WTC11 (cell line): Measurements from ENCODE around the gene FNDC3A. TPM values are rescaled to one million over a fixed set of nuclear protein-coding genes. Genes with fewer than 3 reads are reported as not detected.

Experiments
- ATAC-seq: fragments of 200-7000 bp; cut with Tn5 transposase; 2 replicates; pipeline ENCODE4 v1.10.0; 2021; ENCODE audit warnings: mild to moderate bottlenecking, moderate library complexity
- CTCF ChIA-PET: fragments of 300-600 bp; sonication (Branson Sonifier 250); formaldehyde crosslinking; loops from one replicate; lab custom pipeline; 2021; ENCODE audit warnings: antibody characterized with exemption; lab: Charles Lee
- POLR2A ChIA-PET: fragments of 350-600 bp; sonication (Branson Sonifier 250); formaldehyde crosslinking; loops from one replicate; lab custom pipeline; 2021; ENCODE audit warnings: antibody characterized with exemption; lab: Charles Lee
- DNase-seq: peaks from one replicate; pipeline ENCODE4 v3.0.0; 2021; ENCODE audit warnings: low spot score
- H3K27ac Mint-ChIP-seq: 2 replicates; pipeline ENCODE4 v1.8.0; 2021; ENCODE audit warnings: mixed read lengths
- H3K27me3 Mint-ChIP-seq: 2 replicates; pipeline ENCODE4 v1.8.0; 2021; ENCODE audit warnings: low read depth, mild to moderate bottlenecking, moderate library complexity, mixed read lengths
- H3K36me3 Mint-ChIP-seq: 2 replicates; pipeline ENCODE4 v1.8.0; 2021; ENCODE audit warnings: mixed read lengths
- H3K4me1 Mint-ChIP-seq: 2 replicates; pipeline ENCODE4 v1.8.0; 2022; ENCODE audit warnings: mixed read lengths
- H3K4me3 Mint-ChIP-seq: 2 replicates; pipeline ENCODE4 v1.8.0; 2021; ENCODE audit warnings: mild to moderate bottlenecking, moderate library complexity, mixed read lengths
- H3K9me3 Mint-ChIP-seq: 2 replicates; pipeline ENCODE4 v1.8.0; 2021; ENCODE audit warnings: mixed read lengths
- ATF6 ChIP-seq: sonication (generic); formaldehyde crosslinking; IDR thresholded peaks from 2 replicates; pipeline ENCODE4 v1.8.1; 2023; ENCODE audit warnings: mild to moderate bottlenecking, missing genetic modification reagents
- CREM ChIP-seq: sonication (generic); formaldehyde crosslinking; IDR thresholded peaks from 2 replicates; pipeline ENCODE4 v1.8.1; 2022; ENCODE audit warnings: mild to moderate bottlenecking, missing genetic modification reagents, moderate library complexity
- GABPB1 ChIP-seq: sonication (generic); formaldehyde crosslinking; IDR thresholded peaks from 2 replicates; pipeline ENCODE4 v1.8.1; 2023; ENCODE audit warnings: mild to moderate bottlenecking, missing genetic modification reagents
- GTF2I ChIP-seq: fragments of 250-450 bp; sonication (Bioruptor Pico); conservative IDR thresholded peaks from 2 replicates; pipeline ENCODE4 v1.4.0; 2021; ENCODE audit warnings: mild to moderate bottlenecking
- IRF2 ChIP-seq: sonication (generic); formaldehyde crosslinking; IDR thresholded peaks from 2 replicates; pipeline ENCODE4 v1.8.0; 2022; ENCODE audit warnings: low read depth, missing genetic modification reagents, borderline replicate concordance
- JAZF1 ChIP-seq: fragments of 250-450 bp; sonication (Bioruptor Pico); IDR thresholded peaks from 2 replicates; pipeline ENCODE4 v1.9.0; 2021; ENCODE audit warnings: moderate library complexity, mild to moderate bottlenecking, inconsistent platforms
- MYBL2 ChIP-seq: sonication (generic); formaldehyde crosslinking; IDR thresholded peaks from 2 replicates; pipeline ENCODE4 v1.8.1; 2023; ENCODE audit warnings: mild to moderate bottlenecking, moderate library complexity, missing genetic modification reagents
- NR2C2 ChIP-seq: sonication (generic); formaldehyde crosslinking; IDR thresholded peaks from 2 replicates; pipeline ENCODE4 v1.8.0; 2022; ENCODE audit warnings: mild to moderate bottlenecking, missing genetic modification reagents
- OVOL2 ChIP-seq: fragments of 250-450 bp; sonication (Bioruptor Pico); IDR thresholded peaks from 2 replicates; pipeline ENCODE4 v1.9.0; 2021; ENCODE audit warnings: mild to moderate bottlenecking, borderline replicate concordance
- SMAD4 ChIP-seq: sonication (generic); formaldehyde crosslinking; IDR thresholded peaks from 2 replicates; pipeline ENCODE4 v1.8.0; 2022; ENCODE audit warnings: mild to moderate bottlenecking, missing genetic modification reagents
- SP1 ChIP-seq: sonication (generic); formaldehyde crosslinking; conservative IDR thresholded peaks from 2 replicates; pipeline ENCODE4 v1.8.1; 2022; ENCODE audit warnings: missing genetic modification reagents
- TP53 ChIP-seq: sonication (generic); formaldehyde crosslinking; IDR thresholded peaks from 2 replicates; pipeline ENCODE4 v1.8.1; 2023; ENCODE audit warnings: mild to moderate bottlenecking, missing genetic modification reagents
- USF2 ChIP-seq: sonication (generic); formaldehyde crosslinking; IDR thresholded peaks from 2 replicates; pipeline ENCODE4 v1.8.1; 2023; ENCODE audit warnings: mild to moderate bottlenecking, missing genetic modification reagents, moderate library complexity
- ZNF232 ChIP-seq: sonication (generic); formaldehyde crosslinking; IDR thresholded peaks from 2 replicates; pipeline ENCODE4 v1.8.0; 2022; ENCODE audit warnings: mild to moderate bottlenecking, missing genetic modification reagents
- ZNF281 ChIP-seq: sonication (generic); formaldehyde crosslinking; IDR thresholded peaks from 2 replicates; pipeline ENCODE4 v1.8.0; 2023; ENCODE audit warnings: mild to moderate bottlenecking, missing genetic modification reagents
- ZNF317 ChIP-seq: sonication (generic); formaldehyde crosslinking; IDR thresholded peaks from 2 replicates; pipeline ENCODE4 v1.8.1; 2023; ENCODE audit warnings: low read depth, mild to moderate bottlenecking, moderate library complexity, missing genetic modification reagents, borderline replicate concordance
- ZNF425 ChIP-seq: fragments of 250-450 bp; sonication (Bioruptor Pico); conservative IDR thresholded peaks from 2 replicates; pipeline ENCODE4 v1.9.0; 2021; ENCODE audit warnings: mild to moderate bottlenecking
- total RNA-seq: library from RNA; stranded (reverse); gene quantifications from 3 replicates; pipeline ENCODE4 v1.2.3, GENCODE V29; 2021
- TF ChIP-seq, protein P1 (sequence below): sonication (generic); formaldehyde crosslinking; IDR thresholded peaks from 2 replicates; pipeline ENCODE4 v1.8.1; 2022; ENCODE audit warnings: mild to moderate bottlenecking, moderate library complexity, missing genetic modification reagents
- TF ChIP-seq, protein P2 (sequence below): sonication (generic); formaldehyde crosslinking; IDR thresholded peaks from 2 replicates; pipeline ENCODE4 v1.8.1; 2022; ENCODE audit warnings: low read depth, missing genetic modification reagents, borderline replicate concordance
- TF ChIP-seq, protein P3 (sequence below): sonication (generic); formaldehyde crosslinking; IDR thresholded peaks from 2 replicates; pipeline ENCODE4 v1.8.1; 2022; ENCODE audit warnings: missing genetic modification reagents, borderline replicate concordance
- TF ChIP-seq, protein P4 (sequence below): sonication (generic); formaldehyde crosslinking; IDR thresholded peaks from 2 replicates; pipeline ENCODE4 v1.8.0; 2022; ENCODE audit warnings: mild to moderate bottlenecking, missing genetic modification reagents

The FNDC3A gene
- total RNA-seq, 1 experiment from 2014 or later: 24.8 TPM

- TF ChIP-seq, protein P1, sequence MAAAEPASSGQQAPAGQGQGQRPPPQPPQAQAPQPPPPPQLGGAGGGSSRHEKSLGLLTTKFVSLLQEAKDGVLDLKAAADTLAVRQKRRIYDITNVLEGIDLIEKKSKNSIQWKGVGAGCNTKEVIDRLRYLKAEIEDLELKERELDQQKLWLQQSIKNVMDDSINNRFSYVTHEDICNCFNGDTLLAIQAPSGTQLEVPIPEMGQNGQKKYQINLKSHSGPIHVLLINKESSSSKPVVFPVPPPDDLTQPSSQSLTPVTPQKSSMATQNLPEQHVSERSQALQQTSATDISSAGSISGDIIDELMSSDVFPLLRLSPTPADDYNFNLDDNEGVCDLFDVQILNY: no peak
- TF ChIP-seq GTF2I (no peak), SMAD4 (CRISPR knock-in tag) (no peak), ZNF317 (CRISPR knock-in tag) (no peak), USF2 (CRISPR knock-in tag) (no peak), IRF2 (CRISPR knock-in tag) (no peak), JAZF1 (no peak)
- TF ChIP-seq, all 79 proteins: peak for 0
Observed at GRCh38 chr13:48939728-48940127, 36.0 kb upstream of the FNDC3A start (continued).

DNA sequence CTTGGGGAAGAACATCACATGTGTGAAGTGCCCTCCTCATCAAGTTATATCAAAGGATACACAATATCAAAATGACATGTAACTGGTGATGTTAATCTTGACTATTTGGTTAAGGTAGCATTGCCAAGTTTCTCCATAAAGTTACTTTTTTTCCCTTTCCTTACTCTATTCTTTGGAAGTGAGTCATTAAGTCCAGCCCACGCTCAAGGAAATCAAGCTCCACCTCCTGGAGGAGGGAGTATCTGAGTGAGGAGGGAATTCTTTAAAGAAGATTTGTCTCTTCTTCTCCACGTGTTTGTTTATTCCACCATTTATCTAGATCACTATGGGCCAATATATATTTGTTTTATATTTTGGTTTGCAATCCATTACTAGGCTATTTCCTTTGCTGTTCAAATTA is 33.6 kb upstream of the FNDC3A start:
- H3K27me3 Mint-ChIP-seq: no peaks in the 10 kb centered on the region
- CTCF ChIA-PET: interaction anchor here (1.0 kb wide), 1 partner anchor 173 kb away, joined by 3 read pairs; no protein-coding TSS in a partner anchor
- no peak overlapping the region for H3K27ac Mint-ChIP-seq
- H3K36me3 Mint-ChIP-seq: no peaks in the 10 kb centered on the region
- no peak for ATAC-seq
- TF ChIP-seq OVOL2 (CRISPR knock-in tag) (no peak), ZNF281 (CRISPR knock-in tag) (no peak), ZNF232 (no peak), TP53 (no peak), ZNF425 (CRISPR knock-in tag) (no peak), SP1 (CRISPR knock-in tag) (no peak), GTF2I (no peak), CREM (no peak), NR2C2 (no peak), ATF6 (CRISPR knock-in tag) (no peak), GABPB1 (CRISPR knock-in tag) (no peak), MYBL2 (CRISPR knock-in tag) (no peak)
- TF ChIP-seq, protein P2, sequence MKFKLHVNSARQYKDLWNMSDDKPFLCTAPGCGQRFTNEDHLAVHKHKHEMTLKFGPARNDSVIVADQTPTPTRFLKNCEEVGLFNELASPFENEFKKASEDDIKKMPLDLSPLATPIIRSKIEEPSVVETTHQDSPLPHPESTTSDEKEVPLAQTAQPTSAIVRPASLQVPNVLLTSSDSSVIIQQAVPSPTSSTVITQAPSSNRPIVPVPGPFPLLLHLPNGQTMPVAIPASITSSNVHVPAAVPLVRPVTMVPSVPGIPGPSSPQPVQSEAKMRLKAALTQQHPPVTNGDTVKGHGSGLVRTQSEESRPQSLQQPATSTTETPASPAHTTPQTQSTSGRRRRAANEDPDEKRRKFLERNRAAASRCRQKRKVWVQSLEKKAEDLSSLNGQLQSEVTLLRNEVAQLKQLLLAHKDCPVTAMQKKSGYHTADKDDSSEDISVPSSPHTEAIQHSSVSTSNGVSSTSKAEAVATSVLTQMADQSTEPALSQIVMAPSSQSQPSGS (CRISPR knock-in tag): no peak
- TF ChIP-seq, protein P3, sequence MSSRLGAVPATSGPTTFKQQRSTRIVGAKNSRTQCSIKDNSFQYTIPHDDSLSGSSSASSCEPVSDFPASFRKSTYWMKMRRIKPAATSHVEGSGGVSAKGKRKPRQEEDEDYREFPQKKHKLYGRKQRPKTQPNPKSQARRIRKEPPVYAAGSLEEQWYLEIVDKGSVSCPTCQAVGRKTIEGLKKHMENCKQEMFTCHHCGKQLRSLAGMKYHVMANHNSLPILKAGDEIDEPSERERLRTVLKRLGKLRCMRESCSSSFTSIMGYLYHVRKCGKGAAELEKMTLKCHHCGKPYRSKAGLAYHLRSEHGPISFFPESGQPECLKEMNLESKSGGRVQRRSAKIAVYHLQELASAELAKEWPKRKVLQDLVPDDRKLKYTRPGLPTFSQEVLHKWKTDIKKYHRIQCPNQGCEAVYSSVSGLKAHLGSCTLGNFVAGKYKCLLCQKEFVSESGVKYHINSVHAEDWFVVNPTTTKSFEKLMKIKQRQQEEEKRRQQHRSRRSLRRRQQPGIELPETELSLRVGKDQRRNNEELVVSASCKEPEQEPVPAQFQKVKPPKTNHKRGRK: no peak
- TF ChIP-seq, protein P4, sequence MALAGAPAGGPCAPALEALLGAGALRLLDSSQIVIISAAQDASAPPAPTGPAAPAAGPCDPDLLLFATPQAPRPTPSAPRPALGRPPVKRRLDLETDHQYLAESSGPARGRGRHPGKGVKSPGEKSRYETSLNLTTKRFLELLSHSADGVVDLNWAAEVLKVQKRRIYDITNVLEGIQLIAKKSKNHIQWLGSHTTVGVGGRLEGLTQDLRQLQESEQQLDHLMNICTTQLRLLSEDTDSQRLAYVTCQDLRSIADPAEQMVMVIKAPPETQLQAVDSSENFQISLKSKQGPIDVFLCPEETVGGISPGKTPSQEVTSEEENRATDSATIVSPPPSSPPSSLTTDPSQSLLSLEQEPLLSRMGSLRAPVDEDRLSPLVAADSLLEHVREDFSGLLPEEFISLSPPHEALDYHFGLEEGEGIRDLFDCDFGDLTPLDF: no peak
- TF ChIP-seq, all 79 proteins: peak for 0
- peaks cover 7% of the 10 kb centered on the region for H3K4me1 Mint-ChIP-seq
- H3K9me3 Mint-ChIP-seq: no peaks in the 10 kb centered on the region
- POLR2A ChIA-PET: no interaction called here
- DNase-seq: no peak
- no peak overlapping the region for H3K4me3 Mint-ChIP-seq
